WTC11 (cell line): ENCODE results near the gene SCAMP3. TPM values are rescaled to one million over a fixed set of nuclear protein-coding genes. Genes with fewer than 3 reads are reported as not detected.
A peak's percentile ranks its signal among the peaks of the same experiment; 100 is the strongest.

Experiments used
- ATAC-seq: fragments of 200-7000 bp; cut with Tn5 transposase; 2 replicates; pipeline ENCODE4 v1.10.0; 2021; ENCODE audit warnings: mild to moderate bottlenecking, moderate library complexity
- CTCF ChIA-PET: fragments of 300-600 bp; sonication (Branson Sonifier 250); formaldehyde crosslinking; loops from one replicate; lab custom pipeline; 2021; ENCODE audit warnings: antibody characterized with exemption; lab: Charles Lee
- POLR2A ChIA-PET: fragments of 350-600 bp; sonication (Branson Sonifier 250); formaldehyde crosslinking; loops from one replicate; lab custom pipeline; 2021; ENCODE audit warnings: antibody characterized with exemption; lab: Charles Lee
- DNase-seq: peaks from one replicate; pipeline ENCODE4 v3.0.0; 2021; ENCODE audit warnings: low spot score
- H3K27ac Mint-ChIP-seq: 2 replicates; pipeline ENCODE4 v1.8.0; 2021; ENCODE audit warnings: mixed read lengths
- H3K27me3 Mint-ChIP-seq: 2 replicates; pipeline ENCODE4 v1.8.0; 2021; ENCODE audit warnings: low read depth, mild to moderate bottlenecking, moderate library complexity, mixed read lengths
- H3K36me3 Mint-ChIP-seq: 2 replicates; pipeline ENCODE4 v1.8.0; 2021; ENCODE audit warnings: mixed read lengths
- H3K4me1 Mint-ChIP-seq: 2 replicates; pipeline ENCODE4 v1.8.0; 2022; ENCODE audit warnings: mixed read lengths
- H3K4me3 Mint-ChIP-seq: 2 replicates; pipeline ENCODE4 v1.8.0; 2021; ENCODE audit warnings: mild to moderate bottlenecking, moderate library complexity, mixed read lengths
- H3K9me3 Mint-ChIP-seq: 2 replicates; pipeline ENCODE4 v1.8.0; 2021; ENCODE audit warnings: mixed read lengths
- ATF1 ChIP-seq: sonication (generic); formaldehyde crosslinking; IDR thresholded peaks from 2 replicates; pipeline ENCODE4 v1.8.1; 2023; ENCODE audit warnings: mild to moderate bottlenecking, moderate library complexity, missing genetic modification reagents
- ATF2 ChIP-seq: sonication (generic); formaldehyde crosslinking; IDR thresholded peaks from 2 replicates; pipeline ENCODE4 v1.8.1; 2022; ENCODE audit warnings: low read depth, missing genetic modification reagents, borderline replicate concordance
- ATF6 ChIP-seq: sonication (generic); formaldehyde crosslinking; IDR thresholded peaks from 2 replicates; pipeline ENCODE4 v1.8.1; 2023; ENCODE audit warnings: mild to moderate bottlenecking, missing genetic modification reagents
- ETV6 ChIP-seq: sonication (generic); formaldehyde crosslinking; IDR thresholded peaks from 2 replicates; pipeline ENCODE4 v1.8.1; 2022; ENCODE audit warnings: mild to moderate bottlenecking, missing genetic modification reagents
- FOXJ3 ChIP-seq: sonication (generic); formaldehyde crosslinking; IDR thresholded peaks from 2 replicates; pipeline ENCODE4 v1.9.0; 2021; ENCODE audit warnings: missing genetic modification reagents, mild to moderate bottlenecking, borderline replicate concordance
- FOXP1 ChIP-seq: sonication (generic); formaldehyde crosslinking; IDR thresholded peaks from 2 replicates; pipeline ENCODE4 v1.8.0; 2022; ENCODE audit warnings: missing genetic modification reagents, mild to moderate bottlenecking, moderate library complexity, borderline replicate concordance
- MAX ChIP-seq: sonication (generic); formaldehyde crosslinking; IDR thresholded peaks from 2 replicates; pipeline ENCODE4 v1.8.0; 2022; ENCODE audit warnings: mild to moderate bottlenecking, missing genetic modification reagents
- NFYB ChIP-seq: sonication (generic); formaldehyde crosslinking; conservative IDR thresholded peaks from 2 replicates; pipeline ENCODE4 v1.8.0; 2022; ENCODE audit warnings: low read depth, missing genetic modification reagents
- SMAD3 ChIP-seq: sonication (generic); formaldehyde crosslinking; IDR thresholded peaks from 2 replicates; pipeline ENCODE4 v1.8.0; 2022; ENCODE audit warnings: missing genetic modification reagents, mild to moderate bottlenecking, borderline replicate concordance
- STAT6 ChIP-seq: sonication (generic); formaldehyde crosslinking; conservative IDR thresholded peaks from 2 replicates; pipeline ENCODE4 v1.8.1; 2023; ENCODE audit warnings: mild to moderate bottlenecking, low read depth, missing genetic modification reagents, moderate library complexity
- TCF7 ChIP-seq: sonication (generic); formaldehyde crosslinking; IDR thresholded peaks from 2 replicates; pipeline ENCODE4 v1.8.0; 2022; ENCODE audit warnings: mild to moderate bottlenecking, low read depth, missing genetic modification reagents, moderate library complexity
- TEAD4 ChIP-seq: sonication (generic); formaldehyde crosslinking; IDR thresholded peaks from 2 replicates; pipeline ENCODE4 v1.8.0; 2022; ENCODE audit warnings: mild to moderate bottlenecking, missing genetic modification reagents
- USF1 ChIP-seq: sonication (generic); formaldehyde crosslinking; IDR thresholded peaks from 2 replicates; pipeline ENCODE4 v1.8.0; 2022; ENCODE audit warnings: mild to moderate bottlenecking, missing genetic modification reagents
- USF2 ChIP-seq: sonication (generic); formaldehyde crosslinking; IDR thresholded peaks from 2 replicates; pipeline ENCODE4 v1.8.1; 2023; ENCODE audit warnings: mild to moderate bottlenecking, missing genetic modification reagents, moderate library complexity
- ZMAT4 ChIP-seq: fragments of 250-450 bp; sonication (Bioruptor Pico); IDR thresholded peaks from 2 replicates; pipeline ENCODE4 v1.9.0; 2021; ENCODE audit warnings: mild to moderate bottlenecking
- ZNF396 ChIP-seq: fragments of 250-450 bp; sonication (Bioruptor Pico); IDR thresholded peaks from 2 replicates; pipeline ENCODE4 v1.8.0; 2021; ENCODE audit warnings: mild to moderate bottlenecking, moderate library complexity, borderline replicate concordance
- ZNF425 ChIP-seq: fragments of 250-450 bp; sonication (Bioruptor Pico); conservative IDR thresholded peaks from 2 replicates; pipeline ENCODE4 v1.9.0; 2021; ENCODE audit warnings: mild to moderate bottlenecking
- total RNA-seq: library from RNA; stranded (reverse); gene quantifications from 3 replicates; pipeline ENCODE4 v1.2.3, GENCODE V29; 2021

SCAMP3 gene
- total RNA-seq, 1 experiment from 2014 or later = 58.8 TPM

- H3K27me3 Mint-ChIP-seq = no peaks in the 10 kb centered on the region
- DNase-seq (peak; percentile 27), ATAC-seq (peak; percentile 68)
- peaks cover 5% of the 10 kb centered on the region for H3K36me3 Mint-ChIP-seq
- CTCF ChIA-PET = interaction anchor here (1.0 to 2.6 kb wide), 5 partner anchors 13 to 47 kb away, joined by 3 to 14 read pairs (median 8); partner anchors contain the start of genes KRTCAP2 and THBS3
- POLR2A ChIA-PET = interaction anchor here (0.7 to 1.5 kb wide), 3 partner anchors 16 to 25 kb away, joined by 3 to 4 read pairs (median 3); no protein-coding TSS in a partner anchor
- peak overlapping the region; percentile 82 for H3K27ac Mint-ChIP-seq
- peaks cover 12% of the 10 kb centered on the region for H3K4me1 Mint-ChIP-seq
- peak; percentile 95 for TF ChIP-seq USF1
- peak; percentile 95 for TF ChIP-seq USF2 (CRISPR knock-in tag)
- no peak for TF ChIP-seq FOXJ3 (CRISPR knock-in tag)
- no peak for TF ChIP-seq ZMAT4 (CRISPR knock-in tag)
- no peaks in the 10 kb centered on the region for H3K9me3 Mint-ChIP-seq
- H3K4me3 Mint-ChIP-seq = peak overlapping the region; percentile 56
These were observed 42.5 kb downstream of the SCAMP3 start for GRCh38 chr1:155219592-155220031.

- Mint-ChIP-seq H3K36me3 (peaks cover 5% of the 10 kb centered on the region), H3K4me3 (peak overlapping the region; percentile 56), H3K27me3 (no peaks in the 10 kb centered on the region), H3K9me3 (no peaks in the 10 kb centered on the region), H3K4me1 (peaks cover 12% of the 10 kb centered on the region), H3K27ac (peak overlapping the region; percentile 82)
- TF ChIP-seq ETV6 (CRISPR knock-in tag) (no peak), ATF2 (no peak), NFYB (CRISPR knock-in tag) (no peak), USF2 (CRISPR knock-in tag) (peak; percentile 97), TEAD4 (CRISPR knock-in tag) (no peak), MAX (CRISPR knock-in tag) (no peak), ZNF425 (CRISPR knock-in tag) (no peak), STAT6 (no peak), ATF1 (CRISPR knock-in tag) (no peak), ZNF396 (no peak), ZMAT4 (CRISPR knock-in tag) (no peak), FOXP1 (CRISPR knock-in tag) (no peak), ATF6 (CRISPR knock-in tag) (no peak), SMAD3 (CRISPR knock-in tag) (no peak), USF1 (peak; percentile 98), TCF7 (no peak)
- CTCF ChIA-PET = interaction anchor here (1.0 to 2.6 kb wide), 5 partner anchors 12 to 46 kb away, joined by 3 to 14 read pairs (median 8); partner anchors contain the start of genes KRTCAP2 and THBS3
- peak; percentile 28 for ATAC-seq
- POLR2A ChIA-PET = interaction anchor here (0.7 to 1.5 kb wide), 3 partner anchors 15 to 24 kb away, joined by 3 to 4 read pairs (median 3); no protein-coding TSS in a partner anchor
- DNase-seq = no peak
These were observed 43.1 kb downstream of the SCAMP3 start for GRCh38 chr1:155218854-155219591.
